Uterus (tissue), 2 donors: ENCODE measurements around the gene DISP3.

Experiments used
- CTCF ChIP-seq, 4 experiments: fragments of 200-600 bp in 2 of 4; fragments of 450-650 bp in 2 of 4; sonication (generic) in 2 of 4; IDR thresholded peaks; one replicate each; pipeline ENCODE4 v1.5.1; 2016 to 2019; ENCODE audit warnings: antibody characterized with exemption in 4 of 4, mild to moderate bottlenecking in 2 of 4, moderate library complexity in 1 of 4
- POLR2A ChIP-seq, 2 donors: fragments of 450-650 bp; IDR thresholded peaks; one replicate each; pipeline ENCODE4 v1.6.1; 2016; ENCODE audit warnings: antibody characterized with exemption in 2 of 2, mild to moderate bottlenecking in 1 of 2, moderate library complexity in 1 of 2

GRCh38 chr1:11573116-11573692 is 94.2 kb downstream of the DISP3 start:
- TF ChIP-seq CTCF (IDR thresholded peaks at IDR 0.05) = no peak
- TF ChIP-seq POLR2A (IDR thresholded peaks at IDR 0.05) = no peak
